ENCODE results near the gene ABCC2.
"Not testable (repeated sequence)": the region's sequence is repeated elsewhere in the genome, so short reads cannot be mapped to it uniquely, and the experiment has no call there.

Gene ABCC2

DNA sequence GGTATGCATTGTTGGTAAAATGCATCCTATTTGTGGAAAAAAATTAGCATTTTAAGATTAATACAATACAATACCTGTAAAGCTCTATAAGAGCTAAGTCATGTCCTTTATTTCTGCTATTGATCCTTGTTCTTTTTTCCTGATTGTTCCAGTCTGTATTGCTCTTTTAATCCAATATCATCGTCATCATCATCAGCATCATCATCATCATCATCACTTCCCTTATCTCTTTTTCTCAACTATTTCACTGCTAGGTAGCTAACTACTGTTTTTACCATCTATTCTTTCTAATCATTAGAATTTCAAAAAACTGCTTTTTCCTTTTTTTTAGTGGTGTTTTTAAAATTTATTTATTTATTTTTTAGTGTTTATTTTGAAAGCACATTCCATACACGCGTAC, 71.2 kb downstream of the ABCC2 start:
- no peak for DNase-seq (ENCODE audit: low spot score)
- TF ChIP-seq, protein P1, sequence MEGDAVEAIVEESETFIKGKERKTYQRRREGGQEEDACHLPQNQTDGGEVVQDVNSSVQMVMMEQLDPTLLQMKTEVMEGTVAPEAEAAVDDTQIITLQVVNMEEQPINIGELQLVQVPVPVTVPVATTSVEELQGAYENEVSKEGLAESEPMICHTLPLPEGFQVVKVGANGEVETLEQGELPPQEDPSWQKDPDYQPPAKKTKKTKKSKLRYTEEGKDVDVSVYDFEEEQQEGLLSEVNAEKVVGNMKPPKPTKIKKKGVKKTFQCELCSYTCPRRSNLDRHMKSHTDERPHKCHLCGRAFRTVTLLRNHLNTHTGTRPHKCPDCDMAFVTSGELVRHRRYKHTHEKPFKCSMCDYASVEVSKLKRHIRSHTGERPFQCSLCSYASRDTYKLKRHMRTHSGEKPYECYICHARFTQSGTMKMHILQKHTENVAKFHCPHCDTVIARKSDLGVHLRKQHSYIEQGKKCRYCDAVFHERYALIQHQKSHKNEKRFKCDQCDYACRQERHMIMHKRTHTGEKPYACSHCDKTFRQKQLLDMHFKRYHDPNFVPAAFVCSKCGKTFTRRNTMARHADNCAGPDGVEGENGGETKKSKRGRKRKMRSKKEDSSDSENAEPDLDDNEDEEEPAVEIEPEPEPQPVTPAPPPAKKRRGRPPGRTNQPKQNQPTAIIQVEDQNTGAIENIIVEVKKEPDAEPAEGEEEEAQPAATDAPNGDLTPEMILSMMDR (IDR thresholded peaks at IDR 0.05; ENCODE audit: extremely low read depth, insufficient read depth, missing control alignments): no peak
- in situ Hi-C loops (cut with MboI; ENCODE audit: low pct_unique_long_range_greater_than_20kb, low sequenced_read_pairs, unreplicated experiment): no loop called here

DNA sequence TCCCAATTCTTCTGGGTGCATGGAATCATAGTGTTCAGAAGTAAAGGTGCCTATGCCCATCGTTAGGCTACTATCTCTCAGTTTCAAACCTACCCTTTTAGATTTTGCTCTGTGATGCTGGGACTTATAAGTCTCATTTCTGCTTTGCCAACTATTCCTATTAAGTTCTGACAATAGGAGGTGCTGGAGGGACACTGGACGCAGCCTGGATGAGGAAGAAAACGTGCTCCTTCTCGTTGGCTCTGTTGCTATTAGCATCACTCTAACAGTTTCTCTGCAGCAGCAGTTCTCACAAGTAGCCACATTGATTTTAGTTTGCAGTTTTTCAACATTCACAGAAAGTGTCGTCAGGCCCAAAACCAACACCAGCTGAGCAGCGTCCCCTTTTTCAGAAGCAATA, 72.4 kb downstream of the ABCC2 start:
- no peak for DNase-seq (ENCODE audit: low spot score)
- in situ Hi-C loops (cut with MboI; ENCODE audit: low pct_unique_long_range_greater_than_20kb, low sequenced_read_pairs, unreplicated experiment): no loop called here
- TF ChIP-seq, protein P1 (IDR thresholded peaks at IDR 0.05; ENCODE audit: extremely low read depth, insufficient read depth, missing control alignments): no peak

DNA sequence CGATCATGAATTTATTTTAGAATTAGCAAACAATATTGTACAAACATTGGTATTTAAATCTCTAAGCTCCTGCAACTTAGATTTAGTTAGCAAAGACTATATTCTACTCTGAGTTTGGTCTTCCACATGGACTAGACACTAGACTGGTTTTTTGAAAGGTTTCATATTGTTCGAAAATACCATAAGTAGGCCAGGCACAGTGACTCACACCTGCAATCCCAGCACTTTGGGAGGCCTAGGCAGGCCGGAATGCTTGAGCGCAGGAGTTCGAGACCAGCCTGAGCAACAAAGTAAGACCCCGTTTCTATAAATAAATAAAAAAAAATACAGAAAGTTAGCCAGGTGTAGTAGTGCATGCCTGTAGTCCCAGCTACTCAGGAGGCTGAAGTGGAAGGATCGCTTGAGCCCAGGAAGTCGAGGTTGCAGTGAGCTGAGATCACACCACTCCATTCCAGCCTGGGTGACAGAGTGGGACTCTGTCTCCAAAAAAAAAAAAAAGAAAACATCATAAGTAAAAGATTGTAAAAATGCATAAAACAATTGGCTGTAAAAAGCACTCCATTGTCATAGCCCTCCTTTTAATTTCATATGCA, 73.1 kb downstream of the ABCC2 start:
- in situ Hi-C loops (cut with MboI; ENCODE audit: low pct_unique_long_range_greater_than_20kb, low sequenced_read_pairs, unreplicated experiment): no loop called here
- TF ChIP-seq, protein P1 (IDR thresholded peaks at IDR 0.05; ENCODE audit: extremely low read depth, insufficient read depth, missing control alignments): no peak
- no peak for DNase-seq (ENCODE audit: low spot score)

DNA sequence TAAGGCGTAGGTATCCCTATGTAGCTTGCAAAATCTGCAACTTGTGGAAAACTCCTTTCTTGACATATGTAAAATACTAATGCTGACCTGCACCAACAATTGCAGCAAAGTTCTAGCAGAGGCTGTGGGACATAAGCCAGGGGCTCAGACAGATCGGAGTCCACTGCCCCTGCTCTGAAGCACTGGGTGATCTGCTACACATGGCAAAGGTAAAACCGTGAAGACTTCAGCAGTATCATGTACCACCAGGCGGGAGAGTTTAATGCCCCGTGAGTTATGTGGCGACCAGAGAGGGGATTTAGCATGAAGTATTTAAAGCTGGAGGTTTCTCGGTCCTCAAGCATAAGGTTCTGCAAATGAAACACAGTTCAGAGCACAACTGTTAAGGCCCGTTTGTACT, 76.4 kb downstream of the ABCC2 start:
- DNase-seq (ENCODE audit: low spot score): no peak
- TF ChIP-seq, protein P1 (IDR thresholded peaks at IDR 0.05; ENCODE audit: extremely low read depth, insufficient read depth, missing control alignments): no peak
- in situ Hi-C loops (cut with MboI; ENCODE audit: low pct_unique_long_range_greater_than_20kb, low sequenced_read_pairs, unreplicated experiment): no loop called here

DNA sequence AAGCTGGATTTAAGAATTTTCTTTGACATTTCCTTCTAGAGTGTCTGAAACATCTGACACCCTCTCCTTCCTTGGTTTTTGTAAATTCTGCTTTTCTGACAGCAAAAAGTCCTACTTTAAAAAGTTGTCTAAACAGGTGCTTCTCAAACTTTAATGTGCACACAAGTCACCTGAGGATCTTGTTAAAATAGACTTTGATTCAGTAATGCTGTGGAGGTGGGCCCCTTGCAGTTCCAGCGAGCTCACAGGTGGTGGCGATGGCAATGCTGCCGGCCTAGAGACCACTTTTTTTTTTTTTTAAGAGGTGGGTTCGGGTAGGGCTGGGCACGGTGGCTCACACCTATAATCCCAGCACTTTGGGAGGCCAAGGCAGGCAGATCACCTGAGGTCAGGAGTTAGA, 77.1 kb downstream of the ABCC2 start:
- TF ChIP-seq, protein P1 (IDR thresholded peaks at IDR 0.05; ENCODE audit: extremely low read depth, insufficient read depth, missing control alignments): peak; percentile 21
- in situ Hi-C loops (cut with MboI; ENCODE audit: low pct_unique_long_range_greater_than_20kb, low sequenced_read_pairs, unreplicated experiment): no loop called here
- DNase-seq (ENCODE audit: low spot score): no peak

DNA sequence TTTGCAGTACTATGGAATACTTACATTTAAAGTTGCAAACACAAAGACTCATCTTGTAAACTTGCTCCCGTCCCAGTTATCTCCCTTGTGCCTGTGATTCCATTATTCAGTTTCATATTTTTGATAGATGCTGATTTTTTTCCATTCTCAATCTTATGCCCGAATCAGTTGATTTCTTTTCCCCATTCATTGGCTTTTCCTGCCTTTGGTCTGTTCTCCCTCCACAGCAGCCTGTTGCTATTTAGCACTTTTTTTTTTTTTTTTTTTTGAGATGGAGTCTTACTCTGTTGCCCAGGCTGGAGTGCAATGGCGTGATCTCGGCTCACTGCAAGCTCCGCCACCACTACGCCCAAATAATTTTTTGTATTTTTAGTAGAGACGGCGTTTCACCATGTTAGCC, 78.0 kb downstream of the ABCC2 start:
- TF ChIP-seq, protein P1 (IDR thresholded peaks at IDR 0.05; ENCODE audit: extremely low read depth, insufficient read depth, missing control alignments): no peak
- in situ Hi-C loops (cut with MboI; ENCODE audit: low pct_unique_long_range_greater_than_20kb, low sequenced_read_pairs, unreplicated experiment): no loop called here
- DNase-seq (ENCODE audit: low spot score): no peak

DNA sequence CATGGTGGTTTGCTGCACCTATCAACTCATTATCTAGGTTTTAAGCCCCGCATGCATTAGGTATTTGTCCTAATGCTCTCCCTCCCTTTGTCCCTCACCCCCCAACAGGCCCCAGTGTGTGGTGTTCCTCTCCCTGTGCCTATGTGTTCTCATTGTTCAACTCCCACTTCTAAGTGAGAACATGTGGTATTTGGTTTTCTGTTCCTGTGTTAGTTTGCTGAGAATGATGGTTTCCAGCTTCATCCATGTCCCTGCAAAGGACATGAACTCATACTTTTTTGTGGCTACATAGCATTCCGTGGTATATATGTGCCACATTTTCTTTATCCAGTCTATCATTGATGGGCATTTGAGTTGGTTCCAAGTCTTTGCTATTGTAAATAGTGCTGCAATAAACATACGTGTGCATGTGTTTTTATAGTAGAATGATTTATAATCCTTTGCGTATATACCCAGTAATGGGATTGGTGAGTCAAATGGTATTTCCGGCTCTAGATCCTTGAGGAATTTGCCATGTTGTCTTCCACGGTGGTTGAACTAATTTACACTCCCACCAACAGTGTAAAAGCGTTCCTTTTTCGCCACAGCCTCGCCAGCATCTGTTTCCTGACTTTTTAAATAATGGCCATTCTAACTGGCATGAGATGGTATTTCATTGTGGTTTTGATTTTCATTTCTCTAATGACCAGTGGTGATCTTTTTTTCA, 81.2 kb downstream of the ABCC2 start:
- DNase-seq (ENCODE audit: low spot score); in situ Hi-C loops (cut with MboI; ENCODE audit: low pct_unique_long_range_greater_than_20kb, low sequenced_read_pairs, unreplicated experiment): not testable (repeated sequence)

DNA sequence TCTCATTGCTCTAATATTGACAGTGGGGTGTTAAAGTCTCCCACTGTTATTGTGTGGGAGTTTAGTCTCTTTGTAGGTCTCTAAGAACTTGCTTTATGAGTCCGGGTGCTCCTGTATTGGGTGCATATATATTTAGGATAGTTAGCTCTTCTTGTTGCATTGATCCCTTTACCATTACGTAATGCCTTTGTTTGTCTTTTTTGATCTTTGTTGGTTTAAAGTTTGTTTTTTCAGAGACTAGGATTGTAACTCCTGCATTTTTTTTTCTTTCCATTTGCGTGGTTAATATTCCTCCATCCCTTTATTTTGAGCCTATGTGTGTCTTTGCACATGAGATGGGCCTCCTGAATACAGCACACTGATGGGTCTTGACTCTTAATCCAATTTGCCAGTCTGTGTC, 84.8 kb downstream of the ABCC2 start:
- in situ Hi-C loops (cut with MboI; ENCODE audit: low pct_unique_long_range_greater_than_20kb, low sequenced_read_pairs, unreplicated experiment); DNase-seq (ENCODE audit: low spot score): not testable (repeated sequence)

Data from GM13977 (cell line).